CD4-positive, alpha-beta T cell (primary cell): ENCODE data around the gene TRPM1. TPM values are rescaled to one million over a fixed set of nuclear protein-coding genes. Genes with fewer than 3 reads are reported as not detected.

Experiments used
- ATAC-seq: fragments of 200-7000 bp; cut with Tn5 transposase; one replicate; pipeline ENCODE4 v1.10.0; 2022; ENCODE audit warnings: mild to moderate bottlenecking; ENCODE audit not compliant: poor library complexity
- CTCF ChIA-PET: fragments of 350-600 bp; sonication (Branson Sonifier 250); formaldehyde crosslinking; loops from one replicate; lab custom pipeline; 2021; ENCODE audit warnings: antibody characterized with exemption, inconsistent platforms; lab: Charles Lee
- POLR2A ChIA-PET: fragments of 350-600 bp; sonication (Branson Sonifier 250); formaldehyde crosslinking; loops from one replicate; lab custom pipeline; 2021; ENCODE audit warnings: antibody characterized with exemption, inconsistent platforms; lab: Charles Lee
- DNase-seq, 14 experiments: peaks; one replicate each; pipeline ENCODE4 v3.0.0-alpha.2; 2013 to 2020; ENCODE audit warnings: mixed read lengths in 2 of 14
- H3K27ac ChIP-seq, 2 donors: one replicate each; pipeline versions ENCODE4 v1.5.1 to v1.7.0; 2013; ENCODE audit warnings: low read length in 2 of 2, low read depth in 1 of 2, mild to moderate bottlenecking in 1 of 2
- H3K27me3 ChIP-seq, 2 experiments: 1 replicate in 1 of 2; 2 replicates in 1 of 2; pipeline versions ENCODE4 v1.6.1 to v1.7.0; 2013; ENCODE audit warnings: low read length in 2 of 2, control low read depth in 1 of 2, mild to moderate bottlenecking in 1 of 2, moderate library complexity in 1 of 2; ENCODE audit not compliant: insufficient read depth in 2 of 2, control insufficient read depth in 1 of 2
- H3K36me3 ChIP-seq: one replicate; pipeline ENCODE4 v1.6.1; 2013; ENCODE audit warnings: low read length, control low read depth; ENCODE audit not compliant: insufficient read depth
- H3K4me1 ChIP-seq: one replicate; pipeline ENCODE4 v1.6.1; 2013; ENCODE audit warnings: low read length, control low read depth; ENCODE audit not compliant: insufficient read depth
- H3K4me3 ChIP-seq: one replicate; pipeline ENCODE4 v1.5.1; 2013; ENCODE audit warnings: mild to moderate bottlenecking, low read length, moderate library complexity
- H3K9me3 ChIP-seq, 2 experiments: 1 replicate in 1 of 2; 2 replicates in 1 of 2; pipeline versions ENCODE4 v1.6.1 to v1.7.0; 2013; ENCODE audit warnings: low read length in 2 of 2, mild to moderate bottlenecking in 2 of 2, control low read depth in 1 of 2, moderate library complexity in 1 of 2; ENCODE audit not compliant: control insufficient read depth in 1 of 2, insufficient read depth in 1 of 2
- H3K27ac Mint-ChIP-seq: one replicate; pipeline ENCODE4 v1.8.0; 2020; ENCODE audit warnings: mixed read lengths
- H3K27me3 Mint-ChIP-seq: one replicate; pipeline ENCODE4 v1.8.0; 2021; ENCODE audit warnings: mixed read lengths
- H3K36me3 Mint-ChIP-seq: one replicate; pipeline ENCODE4 v1.8.0; 2021; ENCODE audit warnings: low read depth, mixed read lengths
- H3K4me1 Mint-ChIP-seq: one replicate; pipeline ENCODE4 v1.8.0; 2021; ENCODE audit warnings: low read depth, mixed read lengths
- H3K4me3 Mint-ChIP-seq: one replicate; pipeline ENCODE4 v1.8.0; 2020; ENCODE audit warnings: mild to moderate bottlenecking, mixed read lengths
- H3K9me3 Mint-ChIP-seq: one replicate; pipeline ENCODE4 v1.8.0; 2020; ENCODE audit warnings: mixed read lengths
- intact Hi-C, 2 experiments: fragments of 100-400 bp; cut with DNase I in 1 of 2; cut with micrococcal nuclease in 1 of 2; formaldehyde crosslinking; loops; one replicate each; pipeline versions ENCODE4 v1.15.1 to v1.9.0; 2023 to 2025; cut with DNase I, micrococcal nuclease
- total RNA-seq, 174 experiments: library from RNA in 2 of 174; stranded (reverse) in 2 of 174; gene quantifications; one replicate each; pipeline ENCODE4 v1.2.3 and lab custom pipeline; 2021 to 2026
- TF ChIP-seq, protein P1 (sequence below): fragments of 200-600 bp; IDR thresholded peaks from one replicate; pipeline ENCODE4 v1.8.0; 2022; ENCODE audit warnings: antibody characterized with exemption, mild to moderate bottlenecking

The TRPM1 gene
- total RNA-seq, 2 experiments from 2014 or later = not detected

DNA sequence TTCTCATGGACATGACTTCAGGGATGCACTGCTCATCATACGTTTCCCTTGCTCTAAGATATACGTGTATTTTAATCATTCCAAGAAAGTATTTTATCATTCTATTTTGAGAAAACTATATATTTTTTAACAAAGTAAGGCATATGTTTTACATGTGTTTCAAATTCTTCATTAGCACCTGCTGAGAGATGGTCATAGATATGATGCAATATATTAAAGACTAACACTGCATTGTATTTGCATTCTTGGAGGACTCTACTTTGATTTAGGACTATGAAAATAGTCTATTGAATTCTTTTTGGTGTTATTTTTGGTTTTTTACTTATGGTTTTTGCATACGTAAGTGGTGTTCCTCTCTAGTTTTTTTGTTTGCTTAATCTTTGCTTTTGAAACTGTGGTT, 55.9 kb downstream of the TRPM1 start:
- H3K4me3 Mint-ChIP-seq = no peak overlapping the region
- H3K4me3 ChIP-seq = no peak overlapping the region
- TF ChIP-seq, protein P1, sequence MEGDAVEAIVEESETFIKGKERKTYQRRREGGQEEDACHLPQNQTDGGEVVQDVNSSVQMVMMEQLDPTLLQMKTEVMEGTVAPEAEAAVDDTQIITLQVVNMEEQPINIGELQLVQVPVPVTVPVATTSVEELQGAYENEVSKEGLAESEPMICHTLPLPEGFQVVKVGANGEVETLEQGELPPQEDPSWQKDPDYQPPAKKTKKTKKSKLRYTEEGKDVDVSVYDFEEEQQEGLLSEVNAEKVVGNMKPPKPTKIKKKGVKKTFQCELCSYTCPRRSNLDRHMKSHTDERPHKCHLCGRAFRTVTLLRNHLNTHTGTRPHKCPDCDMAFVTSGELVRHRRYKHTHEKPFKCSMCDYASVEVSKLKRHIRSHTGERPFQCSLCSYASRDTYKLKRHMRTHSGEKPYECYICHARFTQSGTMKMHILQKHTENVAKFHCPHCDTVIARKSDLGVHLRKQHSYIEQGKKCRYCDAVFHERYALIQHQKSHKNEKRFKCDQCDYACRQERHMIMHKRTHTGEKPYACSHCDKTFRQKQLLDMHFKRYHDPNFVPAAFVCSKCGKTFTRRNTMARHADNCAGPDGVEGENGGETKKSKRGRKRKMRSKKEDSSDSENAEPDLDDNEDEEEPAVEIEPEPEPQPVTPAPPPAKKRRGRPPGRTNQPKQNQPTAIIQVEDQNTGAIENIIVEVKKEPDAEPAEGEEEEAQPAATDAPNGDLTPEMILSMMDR = no peak
- no peaks in the 10 kb centered on the region for H3K4me1 ChIP-seq
- H3K27ac ChIP-seq = no peak overlapping the region
- no peaks in the 10 kb centered on the region for H3K36me3 Mint-ChIP-seq
- no peaks in the 10 kb centered on the region for H3K9me3 Mint-ChIP-seq
- peaks cover 6% of the 10 kb centered on the region for H3K27me3 Mint-ChIP-seq
- H3K4me1 Mint-ChIP-seq = no peaks in the 10 kb centered on the region
- POLR2A ChIA-PET = interaction anchor here (0.5 kb wide), 1 partner anchor 200 kb away, joined by 3 read pairs; no protein-coding TSS in a partner anchor
- ATAC-seq (no peak), DNase-seq (no peak)
- no peak overlapping the region for H3K27ac Mint-ChIP-seq
- CTCF ChIA-PET = no interaction called here
- no peaks in the 10 kb centered on the region for H3K9me3 ChIP-seq
- no peaks in the 10 kb centered on the region for H3K27me3 ChIP-seq
- H3K36me3 ChIP-seq = no peaks in the 10 kb centered on the region
- intact Hi-C loops = no loop called here

DNA sequence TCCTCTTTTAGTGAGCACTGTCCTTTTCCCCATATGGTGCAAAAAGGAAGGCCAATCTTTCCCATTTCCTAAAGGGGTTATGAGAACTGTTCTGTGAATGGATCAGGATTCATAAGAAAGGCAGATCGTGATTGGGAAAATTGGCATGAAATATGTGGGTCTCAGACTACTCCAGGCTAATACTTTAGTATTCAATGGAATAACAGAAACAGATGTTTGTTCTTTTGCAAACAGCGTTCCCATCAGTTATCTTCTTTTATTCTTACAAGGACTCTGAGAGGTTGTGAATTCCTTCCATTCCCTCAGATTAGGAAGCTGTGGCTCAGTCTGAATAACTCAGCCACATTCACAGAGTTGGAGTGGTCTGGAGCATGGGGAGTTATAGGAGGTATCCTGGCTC, 58.8 kb downstream of the TRPM1 start:
- H3K4me1 ChIP-seq = no peaks in the 10 kb centered on the region
- Mint-ChIP-seq H3K36me3 (no peaks in the 10 kb centered on the region), H3K27me3 (peaks cover 6% of the 10 kb centered on the region), H3K9me3 (no peaks in the 10 kb centered on the region), H3K27ac (no peak overlapping the region), H3K4me1 (no peaks in the 10 kb centered on the region), H3K4me3 (no peak overlapping the region)
- no peaks in the 10 kb centered on the region for H3K9me3 ChIP-seq
- no peaks in the 10 kb centered on the region for H3K36me3 ChIP-seq
- intact Hi-C loops = no loop called here
- ChIA-PET POLR2A (no interaction called here), CTCF (no interaction called here)
- TF ChIP-seq, protein P1 = no peak
- no peak for DNase-seq
- H3K4me3 ChIP-seq = no peak overlapping the region
- H3K27ac ChIP-seq = no peak overlapping the region
- ATAC-seq = no peak
- H3K27me3 ChIP-seq = no peaks in the 10 kb centered on the region

DNA sequence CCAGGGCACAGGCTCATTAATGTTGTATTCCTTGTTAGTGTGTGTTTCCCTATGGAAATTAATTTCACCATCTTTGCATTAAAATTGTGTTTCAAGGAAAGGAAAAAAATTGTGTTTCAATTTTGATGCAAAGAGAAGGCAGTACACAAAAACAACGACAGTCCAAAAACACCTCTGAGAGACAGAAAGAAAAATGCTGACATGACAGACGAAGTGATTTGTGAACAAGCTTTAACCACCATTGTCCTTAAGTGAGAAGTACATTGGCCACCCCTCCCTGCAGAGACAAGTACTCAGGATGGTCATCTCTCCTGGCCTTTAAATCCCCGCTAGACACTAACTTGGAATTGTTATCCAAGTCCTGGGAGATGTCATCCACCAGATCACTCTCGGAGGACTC, 59.9 kb downstream of the TRPM1 start:
- TF ChIP-seq, protein P1 = no peak
- H3K27ac Mint-ChIP-seq = no peak overlapping the region
- no peaks in the 10 kb centered on the region for H3K9me3 ChIP-seq
- CTCF ChIA-PET = no interaction called here
- DNase-seq = no peak
- no peaks in the 10 kb centered on the region for H3K36me3 ChIP-seq
- POLR2A ChIA-PET = no interaction called here
- no peaks in the 10 kb centered on the region for H3K9me3 Mint-ChIP-seq
- no peak overlapping the region for H3K4me3 ChIP-seq
- peaks cover 5% of the 10 kb centered on the region for H3K27me3 Mint-ChIP-seq
- H3K27ac ChIP-seq = no peak overlapping the region
- H3K4me3 Mint-ChIP-seq = no peak overlapping the region
- H3K27me3 ChIP-seq = no peaks in the 10 kb centered on the region
- intact Hi-C loops = no loop called here
- no peaks in the 10 kb centered on the region for H3K4me1 ChIP-seq
- ATAC-seq = no peak
- no peaks in the 10 kb centered on the region for H3K4me1 Mint-ChIP-seq
- H3K36me3 Mint-ChIP-seq = no peaks in the 10 kb centered on the region
